H9 (cell line): ENCODE measurements around the gene TBCK. TPM values are rescaled to one million over a fixed set of nuclear protein-coding genes. Genes with fewer than 3 reads are reported as not detected.

Experiments used
- DNase-seq: peaks from one replicate; pipeline ENCODE4 v3.0.0-alpha.2; 2017
- H2AFZ ChIP-seq: one replicate; pipeline ENCODE4 v1.6.1; 2013; ENCODE audit warnings: mild to moderate bottlenecking, low read length, control low read depth, moderate library complexity
- H2AK5ac ChIP-seq: 2 replicates; pipeline ENCODE4 v1.6.1; 2013; ENCODE audit warnings: low read length, control low read depth, mixed read lengths; ENCODE audit not compliant: insufficient read length
- H2BK120ac ChIP-seq: one replicate; pipeline ENCODE4 v1.6.1; 2013; ENCODE audit warnings: low read depth, mild to moderate bottlenecking, low read length, control low read depth, inconsistent platforms; ENCODE audit not compliant: poor library complexity, severe bottlenecking
- H2BK12ac ChIP-seq: 2 replicates; pipeline ENCODE4 v1.6.1; 2013; ENCODE audit warnings: low read length, control low read depth, mixed read lengths, low read depth; ENCODE audit not compliant: insufficient read length
- H2BK15ac ChIP-seq: 2 replicates; pipeline ENCODE4 v1.6.1; 2013; ENCODE audit warnings: low read depth, low read length, control low read depth
- H2BK20ac ChIP-seq: one replicate; pipeline ENCODE4 v1.6.1; 2013; ENCODE audit warnings: low read depth, mild to moderate bottlenecking, low read length, control low read depth, inconsistent platforms; ENCODE audit not compliant: poor library complexity, severe bottlenecking
- H2BK5ac ChIP-seq: 2 replicates; pipeline ENCODE4 v1.6.1; 2013; ENCODE audit warnings: low read length, control low read depth, mixed read lengths; ENCODE audit not compliant: insufficient read length
- H3K14ac ChIP-seq: 2 replicates; pipeline ENCODE4 v1.6.1; 2013; ENCODE audit warnings: low read length, control low read depth; ENCODE audit not compliant: insufficient read depth
- H3K18ac ChIP-seq: 2 replicates; pipeline ENCODE4 v1.6.1; 2013; ENCODE audit warnings: low read depth, mild to moderate bottlenecking, mixed read lengths, low read length, control low read depth; ENCODE audit not compliant: insufficient read length
- H3K23ac ChIP-seq: 2 replicates; pipeline ENCODE4 v1.6.1; 2013; ENCODE audit warnings: low read length, control low read depth, mixed read lengths, low read depth; ENCODE audit not compliant: insufficient read length
- H3K23me2 ChIP-seq: 2 replicates; pipeline ENCODE4 v1.6.1; 2013; ENCODE audit warnings: low read depth, mild to moderate bottlenecking, mixed read lengths, low read length, control low read depth; ENCODE audit not compliant: insufficient read length, poor library complexity, severe bottlenecking
- H3K27ac ChIP-seq: 2 replicates; pipeline ENCODE4 v1.5.1; 2013; ENCODE audit warnings: low read length, control low read depth, mixed read lengths, low read depth; ENCODE audit not compliant: insufficient read length
- H3K27me3 ChIP-seq: 2 replicates; pipeline ENCODE4 v1.6.1; 2013; ENCODE audit warnings: low read length, control low read depth, inconsistent platforms; ENCODE audit not compliant: insufficient read depth
- H3K4ac ChIP-seq: 2 replicates; pipeline ENCODE4 v1.6.1; 2013; ENCODE audit warnings: low read depth, mild to moderate bottlenecking, control low read depth, inconsistent platforms, low read length, moderate library complexity
- H3K4me1 ChIP-seq: 2 replicates; pipeline ENCODE4 v1.6.1; 2013; ENCODE audit warnings: low read length, control low read depth, inconsistent platforms; ENCODE audit not compliant: insufficient read depth
- H3K4me2 ChIP-seq: 2 replicates; pipeline ENCODE4 v1.6.1; 2013; ENCODE audit warnings: low read length, control low read depth, mixed read lengths; ENCODE audit not compliant: insufficient read length, insufficient read depth
- H3K56ac ChIP-seq: 2 replicates; pipeline ENCODE4 v1.6.1; 2013; ENCODE audit warnings: low read depth, mild to moderate bottlenecking, mixed read lengths, low read length, control low read depth; ENCODE audit not compliant: insufficient read length
- H3K79me1 ChIP-seq: 2 replicates; pipeline ENCODE4 v1.6.1; 2013; ENCODE audit warnings: low read depth, mild to moderate bottlenecking, moderate library complexity, low read length, control low read depth, inconsistent platforms; ENCODE audit not compliant: insufficient read depth, poor library complexity, severe bottlenecking
- H3K79me2 ChIP-seq: 2 replicates; pipeline ENCODE4 v1.6.1; 2013; ENCODE audit warnings: low read length, control low read depth, inconsistent platforms; ENCODE audit not compliant: insufficient read depth
- H3K9ac ChIP-seq: 2 replicates; pipeline ENCODE4 v1.6.1; 2013; ENCODE audit warnings: low read length, control low read depth, mixed read lengths; ENCODE audit not compliant: insufficient read length; ENCODE audit errors: extremely low read depth
- H3K9me3 ChIP-seq: one replicate; pipeline ENCODE4 v1.6.1; 2013; ENCODE audit warnings: low read depth, low read length, inconsistent platforms; ENCODE audit not compliant: control insufficient read depth
- H3T11ph ChIP-seq: one replicate; pipeline ENCODE4 v1.6.1; 2013; ENCODE audit warnings: mild to moderate bottlenecking, low read length, control low read depth, inconsistent platforms
- H4K20me1 ChIP-seq: one replicate; pipeline ENCODE4 v1.6.1; 2013; ENCODE audit not compliant: control insufficient read depth, insufficient read length, insufficient read depth
- H4K5ac ChIP-seq: 2 replicates; pipeline ENCODE4 v1.6.1; 2013; ENCODE audit warnings: low read depth, mild to moderate bottlenecking, mixed read lengths, low read length, control low read depth; ENCODE audit not compliant: insufficient read length
- H4K8ac ChIP-seq: replicated peaks from 2 replicates; pipeline ENCODE4 v1.6.1; 2013; ENCODE audit warnings: low read length, control low read depth, mixed read lengths, low read depth; ENCODE audit not compliant: insufficient read length
- H4K91ac ChIP-seq: 2 replicates; pipeline ENCODE4 v1.6.1; 2013; ENCODE audit warnings: low read depth, mild to moderate bottlenecking, moderate library complexity, mixed read lengths, low read length, control low read depth; ENCODE audit not compliant: insufficient read length
- H3K27ac Mint-ChIP-seq, 3 experiments: 2 replicates in 2 of 3; 3 replicates in 1 of 3; pipeline ENCODE4 v1.8.0; 2020 to 2021; ENCODE audit warnings: mixed read lengths in 3 of 3, mild to moderate bottlenecking in 1 of 3, moderate library complexity in 1 of 3
- H3K27me3 Mint-ChIP-seq: 2 replicates; pipeline ENCODE4 v1.8.0; 2021; ENCODE audit warnings: low read depth, mild to moderate bottlenecking, moderate library complexity, mixed read lengths
- H3K36me3 Mint-ChIP-seq, 3 experiments: 2 replicates in 2 of 3; 3 replicates in 1 of 3; pipeline ENCODE4 v1.8.0; 2020 to 2021; ENCODE audit warnings: low read depth in 3 of 3, mixed read lengths in 3 of 3; ENCODE audit not compliant: insufficient read depth in 1 of 3
- H3K4me1 Mint-ChIP-seq, 2 experiments: 2 replicates each; pipeline ENCODE4 v1.8.0; 2020; ENCODE audit warnings: mixed read lengths in 2 of 2
- H3K4me3 Mint-ChIP-seq, 2 experiments: 2 replicates in 1 of 2; 3 replicates in 1 of 2; pipeline ENCODE4 v1.8.0; 2020 to 2021; ENCODE audit warnings: mild to moderate bottlenecking in 2 of 2, mixed read lengths in 2 of 2, moderate library complexity in 1 of 2
- H3K9me3 Mint-ChIP-seq, 2 experiments: 2 replicates in 1 of 2; 3 replicates in 1 of 2; pipeline ENCODE4 v1.8.0; 2020; ENCODE audit warnings: mild to moderate bottlenecking in 2 of 2, mixed read lengths in 2 of 2, moderate library complexity in 1 of 2
- WGBS: extraction: QIAGEN DNeasy Blood & Tissue Kit; methylation state at CpG from one replicate; pipeline ENCODE4 v1.1.7; 2013; ENCODE audit warnings: missing lambda C conversion rate, low lambda C conversion rate, mixed read lengths; ENCODE audit not compliant: insufficient read length; ENCODE audit errors: extremely low coverage; 5-methylcytosine and 5-hydroxymethylcytosine counted together
- total RNA-seq: library from RNA; stranded (reverse); gene quantifications from 2 replicates; pipeline ENCODE4 v1.2.1, GENCODE V29; 2021
- TF ChIP-seq, protein P1 (sequence below): fragments of 200-600 bp; sonication (generic); conservative IDR thresholded peaks from 3 replicates; pipeline ENCODE4 v1.8.0; 2021; ENCODE audit warnings: antibody characterized with exemption, mild to moderate bottlenecking

The TBCK gene
- total RNA-seq, 1 experiment from 2014 or later, result 22.1 TPM

- Histone ChIP-seq H2BK12ac (no peak overlapping the region), H2BK120ac (no peak overlapping the region), H3K9me3 (no peaks in the 10 kb centered on the region), H3K27me3 (no peaks in the 10 kb centered on the region), H4K8ac (no peak overlapping the region), H2AK5ac (no peak overlapping the region), H3K23ac (no peak overlapping the region), H3K4ac (no peak overlapping the region), H3K4me2 (no peak overlapping the region), H2BK20ac (no peak overlapping the region), H3K56ac (no peak overlapping the region), H4K5ac (no peak overlapping the region), H3K18ac (no peak overlapping the region), H3K9ac (no peak overlapping the region), H2BK15ac (no peak overlapping the region), H3K79me2 (no peaks in the 10 kb centered on the region), H3K4me1 (no peaks in the 10 kb centered on the region), H3K79me1 (no peaks in the 10 kb centered on the region), H3K27ac (no peak overlapping the region), H2BK5ac (no peak overlapping the region), H4K20me1 (no peaks in the 10 kb centered on the region), H3T11ph (no peak overlapping the region), H3K14ac (no peak overlapping the region), H3K23me2 (no peaks in the 10 kb centered on the region), H2AFZ (no peak overlapping the region), H4K91ac (no peak overlapping the region)
- Mint-ChIP-seq H3K4me3 (no peak overlapping the region), H3K27me3 (no peaks in the 10 kb centered on the region), H3K4me1 (peaks cover 0 to 3% of the 10 kb centered on the region in 2 experiments; a peak in 1 of 4 replicates), H3K36me3 (peaks cover 0 to under 1% (median 0%) of the 10 kb centered on the region in 3 experiments; a peak in 2 of 7 replicates), H3K9me3 (no peaks in the 10 kb centered on the region), H3K27ac (no peak overlapping the region)
- TF ChIP-seq, protein P1, sequence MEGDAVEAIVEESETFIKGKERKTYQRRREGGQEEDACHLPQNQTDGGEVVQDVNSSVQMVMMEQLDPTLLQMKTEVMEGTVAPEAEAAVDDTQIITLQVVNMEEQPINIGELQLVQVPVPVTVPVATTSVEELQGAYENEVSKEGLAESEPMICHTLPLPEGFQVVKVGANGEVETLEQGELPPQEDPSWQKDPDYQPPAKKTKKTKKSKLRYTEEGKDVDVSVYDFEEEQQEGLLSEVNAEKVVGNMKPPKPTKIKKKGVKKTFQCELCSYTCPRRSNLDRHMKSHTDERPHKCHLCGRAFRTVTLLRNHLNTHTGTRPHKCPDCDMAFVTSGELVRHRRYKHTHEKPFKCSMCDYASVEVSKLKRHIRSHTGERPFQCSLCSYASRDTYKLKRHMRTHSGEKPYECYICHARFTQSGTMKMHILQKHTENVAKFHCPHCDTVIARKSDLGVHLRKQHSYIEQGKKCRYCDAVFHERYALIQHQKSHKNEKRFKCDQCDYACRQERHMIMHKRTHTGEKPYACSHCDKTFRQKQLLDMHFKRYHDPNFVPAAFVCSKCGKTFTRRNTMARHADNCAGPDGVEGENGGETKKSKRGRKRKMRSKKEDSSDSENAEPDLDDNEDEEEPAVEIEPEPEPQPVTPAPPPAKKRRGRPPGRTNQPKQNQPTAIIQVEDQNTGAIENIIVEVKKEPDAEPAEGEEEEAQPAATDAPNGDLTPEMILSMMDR, result peak; percentile 19; the same call in 1 of the 3 replicates
- WGBS, result no CpG with 5 or more reads among the region's 1 CpG
- DNase-seq, result no peak
These were observed 175.4 kb downstream of the TBCK start for GRCh38 chr4:106140601-106141000.
